BE2C (cell line): ENCODE measurements around the gene ITGA3.

Experiments
- DNase-seq: peaks from one replicate; pipeline ENCODE4 v3.0.0-alpha.2; 2020
- H3K27me3 ChIP-seq: fragments of 250-450 bp; sonication (Bioruptor Pico); 2 replicates; pipeline ENCODE4 v1.5.1; 2020; ENCODE audit warnings: mild to moderate bottlenecking
- H3K36me3 ChIP-seq: fragments of 250-450 bp; sonication (Bioruptor Pico); 2 replicates; pipeline ENCODE4 v1.5.1; 2020; ENCODE audit warnings: mild to moderate bottlenecking
- H3K4me1 ChIP-seq: fragments of 250-450 bp; sonication (Bioruptor Pico); 2 replicates; pipeline ENCODE4 v1.5.1; 2020
- H3K4me3 ChIP-seq: 2 replicates; pipeline ENCODE4 v1.5.1; 2011; ENCODE audit warnings: low read depth, low read length
- H3K9me3 ChIP-seq: fragments of 250-450 bp; sonication (Bioruptor Pico); 2 replicates; pipeline ENCODE4 v1.5.1; 2020
- TF ChIP-seq, protein P1 (sequence below): IDR thresholded peaks from 2 replicates; pipeline ENCODE4 v1.5.1; 2012; ENCODE audit warnings: mild to moderate bottlenecking, low read depth, low read length

ITGA3 gene

DNA sequence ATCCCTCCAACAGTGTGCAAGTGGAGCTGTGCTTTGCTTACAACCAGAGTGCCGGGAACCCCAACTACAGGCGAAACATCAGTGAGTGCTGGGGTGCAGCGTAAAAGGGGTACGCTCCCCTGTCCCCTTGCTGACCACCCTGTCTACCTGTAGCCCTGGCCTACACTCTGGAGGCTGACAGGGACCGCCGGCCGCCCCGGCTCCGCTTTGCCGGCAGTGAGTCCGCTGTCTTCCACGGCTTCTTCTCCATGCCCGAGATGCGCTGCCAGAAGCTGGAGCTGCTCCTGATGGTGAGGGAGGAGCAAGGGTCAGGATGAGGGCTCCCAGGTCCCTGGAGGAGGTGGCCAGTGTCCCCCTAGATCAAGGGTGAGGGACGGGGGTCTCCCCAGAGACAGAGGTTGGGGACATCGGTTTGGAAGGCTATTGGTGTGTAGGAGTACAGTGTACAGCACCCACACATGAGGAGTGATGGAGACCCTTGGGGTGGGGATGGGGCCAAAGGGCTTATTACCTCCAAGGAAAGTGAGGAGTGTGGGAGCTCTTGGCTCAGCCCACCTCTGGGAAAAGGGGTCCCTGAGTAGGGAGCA, 19.6 kb downstream of the ITGA3 start:
- Histone ChIP-seq H3K36me3 (no peaks in the 10 kb centered on the region), H3K4me1 (no peaks in the 10 kb centered on the region), H3K4me3 (no peak overlapping the region), H3K9me3 (no peaks in the 10 kb centered on the region), H3K27me3 (no peaks in the 10 kb centered on the region)
- no peak for DNase-seq
- TF ChIP-seq, protein P1, sequence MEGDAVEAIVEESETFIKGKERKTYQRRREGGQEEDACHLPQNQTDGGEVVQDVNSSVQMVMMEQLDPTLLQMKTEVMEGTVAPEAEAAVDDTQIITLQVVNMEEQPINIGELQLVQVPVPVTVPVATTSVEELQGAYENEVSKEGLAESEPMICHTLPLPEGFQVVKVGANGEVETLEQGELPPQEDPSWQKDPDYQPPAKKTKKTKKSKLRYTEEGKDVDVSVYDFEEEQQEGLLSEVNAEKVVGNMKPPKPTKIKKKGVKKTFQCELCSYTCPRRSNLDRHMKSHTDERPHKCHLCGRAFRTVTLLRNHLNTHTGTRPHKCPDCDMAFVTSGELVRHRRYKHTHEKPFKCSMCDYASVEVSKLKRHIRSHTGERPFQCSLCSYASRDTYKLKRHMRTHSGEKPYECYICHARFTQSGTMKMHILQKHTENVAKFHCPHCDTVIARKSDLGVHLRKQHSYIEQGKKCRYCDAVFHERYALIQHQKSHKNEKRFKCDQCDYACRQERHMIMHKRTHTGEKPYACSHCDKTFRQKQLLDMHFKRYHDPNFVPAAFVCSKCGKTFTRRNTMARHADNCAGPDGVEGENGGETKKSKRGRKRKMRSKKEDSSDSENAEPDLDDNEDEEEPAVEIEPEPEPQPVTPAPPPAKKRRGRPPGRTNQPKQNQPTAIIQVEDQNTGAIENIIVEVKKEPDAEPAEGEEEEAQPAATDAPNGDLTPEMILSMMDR, result no peak

DNA sequence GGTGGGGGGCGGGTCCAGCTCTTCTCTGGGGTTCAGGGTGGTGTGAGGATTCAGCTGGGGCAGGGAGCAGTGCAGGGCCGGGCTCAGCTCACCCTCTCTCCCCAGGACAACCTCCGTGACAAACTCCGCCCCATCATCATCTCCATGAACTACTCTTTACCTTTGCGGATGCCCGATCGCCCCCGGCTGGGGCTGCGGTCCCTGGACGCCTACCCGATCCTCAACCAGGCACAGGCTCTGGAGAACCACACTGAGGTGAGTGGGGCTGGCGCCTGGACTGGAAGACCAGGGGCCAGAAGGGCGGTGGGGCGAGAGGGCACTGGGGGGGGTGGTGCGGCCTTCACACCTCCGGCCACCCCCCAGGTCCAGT, 20.3 kb downstream of the ITGA3 start:
- no peaks in the 10 kb centered on the region for H3K27me3 ChIP-seq
- no peaks in the 10 kb centered on the region for H3K9me3 ChIP-seq
- H3K4me3 ChIP-seq, result no peak overlapping the region
- no peaks in the 10 kb centered on the region for H3K36me3 ChIP-seq
- H3K4me1 ChIP-seq, result no peaks in the 10 kb centered on the region
- DNase-seq, result no peak
- TF ChIP-seq, protein P1, result no peak

DNA sequence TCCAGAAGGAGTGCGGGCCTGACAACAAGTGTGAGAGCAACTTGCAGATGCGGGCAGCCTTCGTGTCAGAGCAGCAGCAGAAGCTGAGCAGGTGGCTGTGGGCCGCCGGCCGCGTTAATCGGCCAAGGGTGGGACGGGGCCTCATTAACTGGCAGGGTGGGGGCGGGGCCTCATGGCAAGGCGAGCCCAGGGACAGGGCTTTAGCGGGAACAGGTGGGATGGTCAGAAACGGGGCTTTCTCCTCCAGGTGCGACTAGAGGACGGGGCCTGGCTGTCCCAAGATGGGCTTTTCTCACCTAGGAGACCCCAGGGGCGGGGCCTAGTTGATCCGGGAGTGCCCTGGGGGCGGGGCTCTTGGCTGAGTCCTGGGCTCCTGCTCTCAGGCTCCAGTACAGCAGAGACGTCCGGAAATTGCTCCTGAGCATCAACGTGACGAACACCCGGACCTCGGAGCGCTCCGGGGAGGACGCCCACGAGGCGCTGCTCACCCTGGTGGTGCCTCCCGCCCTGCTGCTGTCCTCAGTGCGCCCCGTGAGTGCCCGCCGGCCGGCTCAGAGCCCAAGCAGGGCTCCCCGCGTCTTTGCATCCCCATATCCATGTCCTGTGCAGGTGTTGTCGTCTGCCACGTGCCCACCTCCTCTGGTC, 20.8 kb downstream of the ITGA3 start:
- peak; percentile 48 for DNase-seq
- Histone ChIP-seq H3K27me3 (no peaks in the 10 kb centered on the region), H3K4me1 (no peaks in the 10 kb centered on the region), H3K9me3 (no peaks in the 10 kb centered on the region), H3K4me3 (peak overlapping the region; percentile 24), H3K36me3 (no peaks in the 10 kb centered on the region)
- TF ChIP-seq, protein P1, result no peak

DNA sequence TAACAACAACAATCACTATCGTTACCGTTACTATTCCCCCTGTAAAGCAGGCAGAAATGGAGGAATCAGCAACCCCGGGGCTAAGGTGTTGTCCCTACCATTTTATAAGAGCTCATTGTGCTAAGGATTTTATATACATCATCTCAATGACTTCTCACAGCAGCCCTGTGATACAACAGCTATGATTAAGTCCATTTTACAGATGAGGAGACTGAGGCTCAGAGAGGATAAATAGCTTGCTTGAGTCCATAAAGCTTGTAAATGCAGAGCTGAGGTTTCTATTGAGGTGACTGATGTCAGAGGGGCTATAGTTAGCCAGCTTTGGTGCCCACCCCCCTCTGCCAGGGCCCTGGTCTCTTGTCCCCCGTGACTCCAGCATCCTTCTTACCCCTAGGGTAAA, 22.5 kb downstream of the ITGA3 start:
- Histone ChIP-seq H3K9me3 (no peaks in the 10 kb centered on the region), H3K27me3 (no peaks in the 10 kb centered on the region), H3K4me3 (no peak overlapping the region), H3K4me1 (no peaks in the 10 kb centered on the region), H3K36me3 (no peaks in the 10 kb centered on the region)
- TF ChIP-seq, protein P1, result no peak
- no peak for DNase-seq

DNA sequence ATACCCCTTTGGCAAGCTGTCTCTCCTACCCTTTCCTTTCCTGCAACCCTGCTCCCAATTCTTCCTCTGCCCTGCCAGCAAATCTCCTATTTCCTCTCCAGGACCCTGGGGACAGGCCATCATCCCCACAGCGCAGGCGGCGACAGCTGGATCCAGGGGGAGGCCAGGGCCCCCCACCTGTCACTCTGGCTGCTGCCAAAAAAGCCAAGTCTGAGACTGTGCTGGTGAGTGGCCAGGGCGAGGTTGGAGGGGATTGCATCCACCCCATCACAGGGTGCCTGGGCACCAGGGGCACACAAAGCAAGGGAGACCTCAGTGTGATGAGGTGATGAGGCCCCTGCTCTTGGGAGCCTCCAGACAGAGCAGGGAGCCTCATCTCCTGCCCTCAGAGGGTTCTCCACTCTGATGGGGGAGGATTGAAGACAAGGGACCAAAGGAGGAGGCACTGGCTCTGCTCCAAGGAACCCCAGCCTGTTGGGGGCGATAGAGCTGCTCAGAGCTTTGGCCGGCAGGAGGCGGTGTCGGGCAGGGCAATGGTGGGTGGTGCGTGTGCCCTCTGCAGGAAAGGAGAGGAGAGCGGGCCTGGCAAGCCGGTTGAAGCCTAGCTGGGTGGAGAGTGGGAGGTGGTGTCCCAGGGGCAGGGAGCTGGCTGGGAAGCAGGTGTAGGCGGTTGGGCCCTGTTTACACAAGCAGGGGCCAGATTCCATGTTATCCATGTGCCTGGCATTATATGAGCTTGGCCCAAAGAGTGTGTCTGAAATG, 23.6 kb downstream of the ITGA3 start:
- Histone ChIP-seq H3K9me3 (no peaks in the 10 kb centered on the region), H3K4me3 (no peak overlapping the region), H3K27me3 (no peaks in the 10 kb centered on the region), H3K4me1 (no peaks in the 10 kb centered on the region), H3K36me3 (no peaks in the 10 kb centered on the region)
- TF ChIP-seq, protein P1, result peak; percentile 65
- peak; percentile 55 for DNase-seq

DNA sequence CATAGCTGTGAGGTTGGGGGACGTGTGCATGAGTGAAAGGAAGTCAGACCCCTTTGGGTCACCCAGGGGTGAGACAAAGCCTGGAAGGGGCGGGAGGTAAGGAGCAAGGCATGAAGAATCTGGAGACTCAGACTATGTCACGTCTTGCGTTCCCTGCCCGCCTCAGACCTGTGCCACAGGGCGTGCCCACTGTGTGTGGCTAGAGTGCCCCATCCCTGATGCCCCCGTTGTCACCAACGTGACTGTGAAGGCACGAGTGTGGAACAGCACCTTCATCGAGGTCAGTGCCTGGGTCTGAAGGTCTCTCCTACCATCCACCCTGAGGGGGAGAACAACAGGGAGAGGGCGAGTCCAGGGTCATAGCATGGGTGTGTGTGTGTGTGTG, 24.2 kb downstream of the ITGA3 start:
- TF ChIP-seq, protein P1, result no peak
- no peak overlapping the region for H3K4me3 ChIP-seq
- H3K27me3 ChIP-seq, result no peaks in the 10 kb centered on the region
- H3K9me3 ChIP-seq, result no peaks in the 10 kb centered on the region
- H3K36me3 ChIP-seq, result no peaks in the 10 kb centered on the region
- no peaks in the 10 kb centered on the region for H3K4me1 ChIP-seq
- no peak for DNase-seq
